AG09309 (cell line): ENCODE measurements around the gene OSBPL3.

Experiments
- DNase-seq: peaks from one replicate; pipeline ENCODE4 v3.0.0-alpha.2; 2010; ENCODE audit warnings: low read depth
- H3K4me3 ChIP-seq: 2 replicates; pipeline ENCODE4 v1.5.1; 2011; ENCODE audit warnings: mild to moderate bottlenecking, low read depth, low read length, moderate library complexity; ENCODE audit not compliant: control insufficient read depth
- TF ChIP-seq, protein P1 (sequence below): IDR thresholded peaks from 2 replicates; pipeline ENCODE4 v1.5.1; 2011; ENCODE audit warnings: mild to moderate bottlenecking, low read depth, low read length, inconsistent platforms; ENCODE audit not compliant: insufficient read depth, control insufficient read depth; ENCODE audit errors: missing control alignments

Gene OSBPL3

DNA sequence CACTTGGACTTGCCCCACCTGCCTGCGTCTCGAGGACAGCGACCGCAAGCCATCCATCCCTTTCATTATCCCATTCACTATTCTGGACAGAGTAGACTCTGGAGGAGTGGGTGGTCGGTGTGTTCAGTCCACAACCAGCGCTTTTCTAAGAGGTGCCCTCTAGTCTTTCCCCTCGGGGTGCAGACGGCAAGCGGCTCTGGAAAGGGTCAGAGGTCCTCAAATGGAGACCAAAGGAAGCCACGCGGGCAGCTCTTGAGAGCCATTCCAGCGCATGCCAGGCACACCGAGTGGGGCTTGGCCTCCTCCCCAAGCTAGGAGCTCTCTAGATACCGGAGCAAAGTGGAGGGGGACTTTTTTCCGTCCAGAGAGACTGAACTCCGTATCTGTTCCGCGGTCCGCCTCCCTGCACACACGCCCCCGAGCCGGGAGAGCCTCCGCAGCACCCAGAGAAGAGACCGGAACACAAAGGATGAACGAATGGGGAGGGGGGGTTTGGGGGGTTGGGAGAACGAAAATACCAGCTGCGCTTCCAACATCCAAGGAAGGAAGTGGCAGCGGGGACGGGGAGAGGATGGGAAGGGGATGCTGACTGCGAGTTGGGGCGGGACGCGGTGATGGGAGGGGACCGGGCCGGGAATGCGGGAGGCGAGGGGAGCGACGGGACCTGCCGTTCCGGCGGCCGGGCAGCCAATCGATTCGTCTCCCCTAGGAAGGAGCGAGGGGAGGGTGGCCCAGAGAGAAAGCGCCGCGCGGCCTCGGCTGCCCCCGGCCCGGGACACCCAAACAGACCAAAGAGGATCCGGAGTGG, 223.2 kb downstream of the OSBPL3 start:
- DNase-seq = no peak
- TF ChIP-seq, protein P1, sequence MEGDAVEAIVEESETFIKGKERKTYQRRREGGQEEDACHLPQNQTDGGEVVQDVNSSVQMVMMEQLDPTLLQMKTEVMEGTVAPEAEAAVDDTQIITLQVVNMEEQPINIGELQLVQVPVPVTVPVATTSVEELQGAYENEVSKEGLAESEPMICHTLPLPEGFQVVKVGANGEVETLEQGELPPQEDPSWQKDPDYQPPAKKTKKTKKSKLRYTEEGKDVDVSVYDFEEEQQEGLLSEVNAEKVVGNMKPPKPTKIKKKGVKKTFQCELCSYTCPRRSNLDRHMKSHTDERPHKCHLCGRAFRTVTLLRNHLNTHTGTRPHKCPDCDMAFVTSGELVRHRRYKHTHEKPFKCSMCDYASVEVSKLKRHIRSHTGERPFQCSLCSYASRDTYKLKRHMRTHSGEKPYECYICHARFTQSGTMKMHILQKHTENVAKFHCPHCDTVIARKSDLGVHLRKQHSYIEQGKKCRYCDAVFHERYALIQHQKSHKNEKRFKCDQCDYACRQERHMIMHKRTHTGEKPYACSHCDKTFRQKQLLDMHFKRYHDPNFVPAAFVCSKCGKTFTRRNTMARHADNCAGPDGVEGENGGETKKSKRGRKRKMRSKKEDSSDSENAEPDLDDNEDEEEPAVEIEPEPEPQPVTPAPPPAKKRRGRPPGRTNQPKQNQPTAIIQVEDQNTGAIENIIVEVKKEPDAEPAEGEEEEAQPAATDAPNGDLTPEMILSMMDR = no peak
- peak overlapping the region; percentile 78 for H3K4me3 ChIP-seq

- no peak for DNase-seq
- H3K4me3 ChIP-seq = peak overlapping the region; percentile 78
- TF ChIP-seq, protein P1 = no peak
Measured at GRCh38 chr7:24755541-24756407, 224.2 kb downstream of the OSBPL3 start.

- DNase-seq = no peak
- H3K4me3 ChIP-seq = no peak overlapping the region
- TF ChIP-seq, protein P1 = no peak
Measured at GRCh38 chr7:24754906-24755506, 225.0 kb downstream of the OSBPL3 start.

GRCh38 chr7:24752073-24752800, 227.7 kb downstream of the OSBPL3 start:
- DNase-seq = no peak
- no peak overlapping the region for H3K4me3 ChIP-seq
- TF ChIP-seq, protein P1 = no peak

DNA sequence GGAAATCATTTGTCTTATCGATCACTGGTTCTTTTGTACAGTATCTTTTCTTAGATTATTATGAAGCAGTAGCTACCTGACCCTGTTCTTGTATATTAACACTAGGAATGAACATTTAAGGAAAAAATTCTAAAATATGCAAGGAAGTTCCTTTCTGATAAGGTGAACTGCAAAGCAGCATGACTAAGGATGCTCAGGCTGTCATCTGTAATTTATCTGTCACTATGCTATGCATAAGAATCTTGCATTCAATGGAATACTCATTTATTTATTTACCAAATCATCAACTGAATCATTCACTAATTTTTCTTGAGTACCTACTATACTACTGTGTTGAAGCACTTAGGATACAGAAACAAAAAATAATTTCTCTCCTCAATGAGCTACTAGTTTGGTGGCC, 228.5 kb downstream of the OSBPL3 start:
- no peak overlapping the region for H3K4me3 ChIP-seq
- TF ChIP-seq, protein P1 = no peak
- DNase-seq = no peak
